Ramos (cell line): Measurements from ENCODE around the gene IRF8.

Experiments
- in situ Hi-C: fragments of 300-500 bp; cut with MboI; formaldehyde crosslinking; loops from one replicate; pipeline ENCODE4 v1.14.3; 2022; ENCODE audit warnings: low sequenced_read_pairs; ENCODE audit not compliant: unreplicated experiment

The IRF8 gene

GRCh38 chr16:85948138-85948509 lies 49.2 kb downstream of the IRF8 start:
- in situ Hi-C loops: no loop called here

GRCh38 chr16:85948616-85949265 lies 49.8 kb downstream of the IRF8 start:
- in situ Hi-C loops: no loop called here

- in situ Hi-C loops: no loop called here
Observed at GRCh38 chr16:85950136-85950918, 51.4 kb downstream of the IRF8 start.

- in situ Hi-C loops: no loop called here
Observed at GRCh38 chr16:85952197-85952596, 53.2 kb downstream of the IRF8 start.

- in situ Hi-C loops: no loop called here
Observed at GRCh38 chr16:85952811-85953210, 53.8 kb downstream of the IRF8 start.

GRCh38 chr16:85954927-85955519 lies 56.1 kb downstream of the IRF8 start:
- in situ Hi-C loops: no loop called here

GRCh38 chr16:85955566-85955965 lies 56.6 kb downstream of the IRF8 start:
- in situ Hi-C loops: no loop called here

GRCh38 chr16:85956426-85956825 lies 57.5 kb downstream of the IRF8 start:
- in situ Hi-C loops: no loop called here

- in situ Hi-C loops: no loop called here
Observed at GRCh38 chr16:85958731-85959130, 59.8 kb downstream of the IRF8 start.

- in situ Hi-C loops: no loop called here
Observed at GRCh38 chr16:85959686-85960085, 60.7 kb downstream of the IRF8 start.

GRCh38 chr16:85960486-85961046 lies 61.6 kb downstream of the IRF8 start:
- in situ Hi-C loops: no loop called here

GRCh38 chr16:85961988-85962915 lies 63.3 kb downstream of the IRF8 start:
- in situ Hi-C loops: no loop called here

GRCh38 chr16:85963753-85964285 lies 64.9 kb downstream of the IRF8 start:
- in situ Hi-C loops: no loop called here

GRCh38 chr16:85965125-85965524 lies 66.2 kb downstream of the IRF8 start:
- in situ Hi-C loops: no loop called here

GRCh38 chr16:85967111-85967510 lies 68.1 kb downstream of the IRF8 start:
- in situ Hi-C loops: no loop called here

- in situ Hi-C loops: no loop called here
Observed at GRCh38 chr16:85968041-85968920, 69.3 kb downstream of the IRF8 start.

- in situ Hi-C loops: no loop called here
Observed at GRCh38 chr16:85969159-85969558, 70.2 kb downstream of the IRF8 start.

GRCh38 chr16:85969591-85969990 lies 70.6 kb downstream of the IRF8 start:
- in situ Hi-C loops: no loop called here
